Measurements from ENCODE around the gene TES.

DNA sequence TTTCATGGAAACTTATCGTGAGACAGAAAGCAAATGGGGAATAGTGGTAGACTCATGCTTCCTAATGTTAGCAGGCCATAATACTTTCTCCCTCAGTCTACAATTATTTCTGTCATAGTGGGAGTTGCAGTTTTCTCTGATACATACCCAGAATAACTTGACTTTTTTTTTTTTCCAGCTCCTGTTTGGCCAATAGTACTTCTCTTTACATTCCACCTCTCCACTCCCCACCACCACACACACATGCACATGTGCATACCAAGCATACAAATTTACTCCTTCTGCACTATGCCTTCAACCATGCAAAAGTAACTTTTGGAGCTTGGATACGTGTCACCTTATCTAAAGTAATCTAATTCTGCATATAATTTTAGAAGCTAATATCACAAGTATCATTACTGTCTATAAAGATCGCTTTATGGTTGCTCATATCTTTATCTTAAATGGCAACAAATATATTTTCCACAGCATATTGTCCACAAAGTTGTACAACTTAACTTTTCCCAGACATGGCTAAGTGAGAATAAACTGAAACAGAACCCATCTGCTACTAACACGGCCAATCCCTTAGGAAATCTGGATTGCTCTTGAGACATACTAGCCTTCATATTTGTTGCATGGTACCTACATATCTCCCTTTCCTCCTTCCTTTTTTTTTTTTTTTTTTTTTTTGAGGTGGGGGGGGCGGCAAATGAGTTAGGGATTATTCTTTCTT is 49.0 kb downstream of the TES start:
- no peak for TF ChIP-seq POLR2AphosphoS5 (IDR thresholded peaks at IDR 0.05)
- TF ChIP-seq CTCF (IDR thresholded peaks at IDR 0.05): no peak
